OCI-LY1 (cell line): ENCODE results near the gene PCSK2.

ENCODE experiments used
- H2AFZ ChIP-seq: fragments of 200-600 bp; sonication (generic), shearing (Covaris generic); 2 replicates; pipeline ENCODE4 v1.6.0; 2014; ENCODE audit warnings: antibody characterized with exemption, mild to moderate bottlenecking, low read length
- H3F3A ChIP-seq: fragments of 200-600 bp; sonication (generic), shearing (Covaris generic); 2 replicates; pipeline ENCODE4 v1.6.0; 2014; ENCODE audit warnings: mild to moderate bottlenecking, antibody characterized with exemption, low read length, moderate library complexity; ENCODE audit not compliant: insufficient read depth
- H3K27ac ChIP-seq: fragments of 200-600 bp; sonication (generic); 2 replicates; pipeline ENCODE4 v1.5.1; 2014; ENCODE audit warnings: low read length, mixed run types, mild to moderate bottlenecking, low read depth; ENCODE audit not compliant: poor library complexity, severe bottlenecking
- H3K27me3 ChIP-seq: fragments of 200-600 bp; sonication (generic); 2 replicates; pipeline ENCODE4 v1.6.0; 2014; ENCODE audit warnings: antibody characterized with exemption, mild to moderate bottlenecking, low read length, moderate library complexity; ENCODE audit not compliant: insufficient read depth
- H3K36me3 ChIP-seq: fragments of 200-600 bp; sonication (generic); 2 replicates; pipeline ENCODE4 v1.6.1; 2014; ENCODE audit warnings: mild to moderate bottlenecking, antibody characterized with exemption, low read length, moderate library complexity, mixed read lengths; ENCODE audit not compliant: insufficient read depth
- H3K4me1 ChIP-seq: fragments of 200-600 bp; sonication (generic); 2 replicates; pipeline ENCODE4 v1.5.1; 2014; ENCODE audit warnings: mild to moderate bottlenecking, low read length, moderate library complexity; ENCODE audit not compliant: insufficient read depth, severe bottlenecking
- H3K4me2 ChIP-seq: fragments of 200-600 bp; sonication (generic), shearing (Covaris generic); 2 replicates; pipeline ENCODE4 v1.6.1; 2014; ENCODE audit warnings: low read length
- H3K4me3 ChIP-seq: fragments of 200-600 bp; sonication (generic); 2 replicates; pipeline ENCODE4 v1.5.1; 2014; ENCODE audit warnings: low read length, low read depth, mild to moderate bottlenecking, mixed read lengths; ENCODE audit not compliant: poor library complexity, severe bottlenecking
- H3K79me2 ChIP-seq: fragments of 200-600 bp; shearing (Covaris generic); 2 replicates; pipeline ENCODE4 v1.6.1; 2016; ENCODE audit warnings: mixed run types, low read length, mixed read lengths; ENCODE audit not compliant: insufficient read depth
- H3K9ac ChIP-seq: fragments of 200-600 bp; sonication (generic), shearing (Covaris generic); 2 replicates; pipeline ENCODE4 v1.6.1; 2014; ENCODE audit warnings: mild to moderate bottlenecking, low read length, mixed read lengths
- H3K9me2 ChIP-seq: fragments of 200-600 bp; sonication (generic), shearing (Covaris generic); 2 replicates; pipeline ENCODE4 v1.6.1; 2014; ENCODE audit warnings: low read depth, mild to moderate bottlenecking, low read length, mixed read lengths
- H3K9me3 ChIP-seq: fragments of 200-600 bp; shearing (Covaris generic); 2 replicates; pipeline ENCODE4 v1.6.1; 2014; ENCODE audit warnings: low read length, mixed read lengths
- H4K20me1 ChIP-seq: fragments of 200-600 bp; sonication (generic), shearing (Covaris generic); 2 replicates; pipeline ENCODE4 v1.6.0; 2016; ENCODE audit warnings: mild to moderate bottlenecking, low read length; ENCODE audit not compliant: insufficient read depth
- EZH2 ChIP-seq: fragments of 200-600 bp; sonication (generic), shearing (Covaris generic); IDR thresholded peaks from 2 replicates; pipeline ENCODE4 v1.8.0; 2017; ENCODE audit warnings: borderline replicate concordance, mixed run types, mild to moderate bottlenecking, antibody characterized with exemption, low read length, moderate library complexity, mixed read lengths
- TF ChIP-seq, protein P1 (sequence below): fragments of 200-600 bp; sonication (generic), shearing (Covaris generic); IDR thresholded peaks from 2 replicates; pipeline ENCODE4 v1.5.1; 2017; ENCODE audit warnings: mild to moderate bottlenecking, antibody characterized with exemption, low read length, moderate library complexity, mixed read lengths

Gene PCSK2

DNA sequence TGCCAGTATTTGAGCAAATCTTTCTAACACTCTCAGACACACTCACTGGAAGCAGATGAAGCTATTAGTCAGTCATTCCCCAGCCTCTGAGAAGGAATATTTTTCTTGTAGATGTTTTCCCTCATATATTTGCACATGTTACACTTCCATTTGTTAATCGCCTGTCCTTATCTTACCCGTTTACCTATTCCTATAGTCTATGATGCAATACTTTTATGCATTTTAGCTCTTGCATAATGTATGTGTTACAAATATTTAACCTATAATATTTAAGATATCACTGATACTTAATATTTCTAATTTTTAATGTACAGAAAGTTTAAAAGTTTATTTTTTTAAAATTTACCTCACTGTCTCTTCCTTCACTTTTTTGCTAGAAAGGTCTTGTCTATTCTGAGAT, 71.9 kb downstream of the PCSK2 start:
- no peak overlapping the region for H3K4me3 ChIP-seq
- no peaks in the 10 kb centered on the region for H3K4me1 ChIP-seq

DNA sequence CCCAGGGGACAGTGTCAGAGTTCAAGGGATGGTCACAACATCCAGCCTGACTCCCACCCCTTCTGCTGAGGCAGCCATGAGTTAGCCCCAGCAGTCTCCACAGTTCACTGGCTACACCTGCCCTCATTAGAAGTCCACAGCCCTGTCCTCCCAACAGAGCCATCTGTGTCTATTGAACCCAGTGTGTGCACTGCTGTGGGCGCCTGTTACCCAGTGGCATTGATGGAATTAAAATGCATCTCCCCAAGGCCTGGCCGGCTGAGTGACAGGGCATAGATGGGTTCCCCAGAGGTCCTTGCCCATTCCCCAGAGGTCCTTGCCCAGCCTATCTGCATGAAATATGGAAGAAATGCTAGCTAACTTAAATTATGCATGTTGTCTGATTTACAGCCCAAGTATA, 73.3 kb downstream of the PCSK2 start:
- no peak overlapping the region for H2AFZ ChIP-seq
- no peaks in the 10 kb centered on the region for H3K9me2 ChIP-seq
- H3K9ac ChIP-seq = no peak overlapping the region
- no peaks in the 10 kb centered on the region for H3K79me2 ChIP-seq
- H4K20me1 ChIP-seq = no peaks in the 10 kb centered on the region
- no peak overlapping the region for H3K4me2 ChIP-seq
- no peaks in the 10 kb centered on the region for H3K27me3 ChIP-seq
- no peaks in the 10 kb centered on the region for H3K4me1 ChIP-seq
- no peaks in the 10 kb centered on the region for H3K36me3 ChIP-seq
- H3K4me3 ChIP-seq = no peak overlapping the region
- H3F3A ChIP-seq = no peaks in the 10 kb centered on the region
- TF ChIP-seq, protein P1, sequence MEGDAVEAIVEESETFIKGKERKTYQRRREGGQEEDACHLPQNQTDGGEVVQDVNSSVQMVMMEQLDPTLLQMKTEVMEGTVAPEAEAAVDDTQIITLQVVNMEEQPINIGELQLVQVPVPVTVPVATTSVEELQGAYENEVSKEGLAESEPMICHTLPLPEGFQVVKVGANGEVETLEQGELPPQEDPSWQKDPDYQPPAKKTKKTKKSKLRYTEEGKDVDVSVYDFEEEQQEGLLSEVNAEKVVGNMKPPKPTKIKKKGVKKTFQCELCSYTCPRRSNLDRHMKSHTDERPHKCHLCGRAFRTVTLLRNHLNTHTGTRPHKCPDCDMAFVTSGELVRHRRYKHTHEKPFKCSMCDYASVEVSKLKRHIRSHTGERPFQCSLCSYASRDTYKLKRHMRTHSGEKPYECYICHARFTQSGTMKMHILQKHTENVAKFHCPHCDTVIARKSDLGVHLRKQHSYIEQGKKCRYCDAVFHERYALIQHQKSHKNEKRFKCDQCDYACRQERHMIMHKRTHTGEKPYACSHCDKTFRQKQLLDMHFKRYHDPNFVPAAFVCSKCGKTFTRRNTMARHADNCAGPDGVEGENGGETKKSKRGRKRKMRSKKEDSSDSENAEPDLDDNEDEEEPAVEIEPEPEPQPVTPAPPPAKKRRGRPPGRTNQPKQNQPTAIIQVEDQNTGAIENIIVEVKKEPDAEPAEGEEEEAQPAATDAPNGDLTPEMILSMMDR = no peak
- H3K9me3 ChIP-seq = no peaks in the 10 kb centered on the region
- no peak overlapping the region for H3K27ac ChIP-seq

More for the DNA sequence above, 71.9 kb downstream of the PCSK2 start:
- no peak overlapping the region for H2AFZ ChIP-seq
- no peaks in the 10 kb centered on the region for H4K20me1 ChIP-seq
- no peaks in the 10 kb centered on the region for H3K9me3 ChIP-seq
- no peak overlapping the region for H3K27ac ChIP-seq
- H3K36me3 ChIP-seq = no peaks in the 10 kb centered on the region
- H3F3A ChIP-seq = no peaks in the 10 kb centered on the region
- TF ChIP-seq, protein P1 = no peak
- TF ChIP-seq EZH2 = no peak
- no peak overlapping the region for H3K9ac ChIP-seq
- H3K79me2 ChIP-seq = no peaks in the 10 kb centered on the region
- no peaks in the 10 kb centered on the region for H3K27me3 ChIP-seq
- H3K4me2 ChIP-seq = no peak overlapping the region
- H3K9me2 ChIP-seq = no peaks in the 10 kb centered on the region

DNA sequence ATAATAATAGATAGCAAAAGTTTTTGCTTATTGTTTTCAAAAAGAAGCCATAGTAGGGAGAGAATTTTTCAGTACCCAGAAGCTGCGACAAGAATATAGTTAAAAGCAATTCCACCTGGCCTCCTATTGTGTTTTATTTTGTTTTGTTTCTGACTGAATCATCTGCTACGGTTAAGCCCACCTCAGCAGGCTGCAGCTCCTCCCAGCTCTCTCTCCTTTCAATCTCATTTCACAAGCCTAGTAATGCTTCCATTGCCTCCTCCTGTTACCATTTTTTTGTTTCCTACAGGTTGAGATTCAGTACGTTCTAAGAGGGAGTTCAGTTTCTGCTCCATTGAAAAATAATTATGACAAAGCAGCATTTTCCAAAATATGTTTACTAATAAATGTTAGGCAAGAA, 77.9 kb downstream of the PCSK2 start:
- no peak overlapping the region for H3K4me3 ChIP-seq
- no peak overlapping the region for H3K4me2 ChIP-seq
- no peaks in the 10 kb centered on the region for H3F3A ChIP-seq
- H3K36me3 ChIP-seq = no peaks in the 10 kb centered on the region
- H2AFZ ChIP-seq = no peak overlapping the region
- H3K27me3 ChIP-seq = no peaks in the 10 kb centered on the region
- H3K4me1 ChIP-seq = no peaks in the 10 kb centered on the region
- TF ChIP-seq, protein P1 = no peak
- no peak for TF ChIP-seq EZH2
- no peak overlapping the region for H3K9ac ChIP-seq
- H3K27ac ChIP-seq = no peak overlapping the region
- H3K9me2 ChIP-seq = no peaks in the 10 kb centered on the region
- no peaks in the 10 kb centered on the region for H4K20me1 ChIP-seq
- no peaks in the 10 kb centered on the region for H3K9me3 ChIP-seq
- H3K79me2 ChIP-seq = no peaks in the 10 kb centered on the region
